Measurements from ENCODE around the gene FTH1. TPM values are rescaled to one million over a fixed set of nuclear protein-coding genes. Genes with fewer than 3 reads are reported as not detected.
A peak's percentile ranks its signal among the peaks of the same experiment; 100 is the strongest.

The FTH1 gene
- total and polyA plus RNA-seq, 4 donors, result 592 to 4,630 (median 2,175) TPM

DNA sequence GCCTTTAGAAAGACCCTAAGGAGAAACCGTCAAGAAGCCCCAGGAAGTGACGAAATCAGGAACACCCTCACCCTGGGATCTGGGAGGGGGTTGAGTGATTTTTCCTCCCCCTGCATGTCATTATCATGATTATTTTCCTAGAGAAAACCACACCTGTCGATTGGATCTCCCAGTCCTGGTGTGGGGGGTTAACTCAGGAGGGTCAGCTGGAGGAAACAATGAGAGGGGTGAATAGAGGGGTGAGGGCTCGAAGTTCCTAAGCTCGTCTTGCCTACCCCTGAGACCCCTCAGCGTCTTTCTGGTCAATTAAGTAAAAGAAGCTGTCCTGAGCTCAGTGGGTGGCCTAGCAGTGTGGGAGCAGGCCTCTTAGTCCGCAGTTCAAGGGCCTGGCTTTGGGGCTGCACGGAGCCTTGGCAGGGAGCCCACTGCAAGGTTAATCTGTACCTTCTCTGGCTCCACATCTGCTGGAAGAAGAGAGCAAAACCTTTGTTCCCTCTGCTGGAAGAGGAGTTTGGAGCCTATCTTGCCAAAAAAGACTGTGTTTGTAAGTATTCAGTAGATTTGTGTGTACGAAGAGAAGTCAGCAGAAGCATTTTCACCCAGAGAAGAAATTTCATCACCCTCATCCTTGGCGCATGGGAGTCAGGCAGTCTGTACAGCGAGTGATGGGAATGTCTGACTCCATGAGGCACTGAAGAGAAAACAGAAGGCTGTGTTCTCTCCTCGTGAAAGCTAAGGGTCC, 34.2 kb upstream of the FTH1 start:
- peaks cover 0 to 5% (median 3%) of the 10 kb centered on the region in 4 donors for H3K9me3 ChIP-seq (ENCODE audit: control insufficient read depth in 4 of 4, low read length in 3 of 4)
- no peaks in the 10 kb centered on the region for H3K27me3 ChIP-seq (ENCODE audit: control insufficient read depth in 4 of 4, insufficient read depth in 4 of 4, low read length in 3 of 4)
- no peak overlapping the region for H3K4me3 ChIP-seq (ENCODE audit: low read depth in 1 of 3, low read length in 3 of 3)
- H3K27ac ChIP-seq (ENCODE audit: low read depth in 1 of 2, low read length in 2 of 2), result peak overlapping the region; percentile 45 to 80
- DNase-seq (ENCODE audit: low spot score), result peak; percentile 64
- WGBS, result 31% methylated on average over 12 of the region's 12 CpGs
- H3K9ac ChIP-seq (ENCODE audit: low read depth in 1 of 2, low read length in 2 of 2), result peak overlapping the region; percentile 14 to 21
- peaks cover 10 to 34% (median 26%) of the 10 kb centered on the region in 4 donors for H3K4me1 ChIP-seq (ENCODE audit: control insufficient read depth in 4 of 4, insufficient read depth in 4 of 4, low read length in 3 of 4)
- peaks cover 0 to 11% (median 4%) of the 10 kb centered on the region in 4 donors for H3K36me3 ChIP-seq (ENCODE audit: control insufficient read depth in 4 of 4, insufficient read depth in 3 of 4, low read depth in 1 of 4, low read length in 3 of 4)
- TF ChIP-seq, protein P1, sequence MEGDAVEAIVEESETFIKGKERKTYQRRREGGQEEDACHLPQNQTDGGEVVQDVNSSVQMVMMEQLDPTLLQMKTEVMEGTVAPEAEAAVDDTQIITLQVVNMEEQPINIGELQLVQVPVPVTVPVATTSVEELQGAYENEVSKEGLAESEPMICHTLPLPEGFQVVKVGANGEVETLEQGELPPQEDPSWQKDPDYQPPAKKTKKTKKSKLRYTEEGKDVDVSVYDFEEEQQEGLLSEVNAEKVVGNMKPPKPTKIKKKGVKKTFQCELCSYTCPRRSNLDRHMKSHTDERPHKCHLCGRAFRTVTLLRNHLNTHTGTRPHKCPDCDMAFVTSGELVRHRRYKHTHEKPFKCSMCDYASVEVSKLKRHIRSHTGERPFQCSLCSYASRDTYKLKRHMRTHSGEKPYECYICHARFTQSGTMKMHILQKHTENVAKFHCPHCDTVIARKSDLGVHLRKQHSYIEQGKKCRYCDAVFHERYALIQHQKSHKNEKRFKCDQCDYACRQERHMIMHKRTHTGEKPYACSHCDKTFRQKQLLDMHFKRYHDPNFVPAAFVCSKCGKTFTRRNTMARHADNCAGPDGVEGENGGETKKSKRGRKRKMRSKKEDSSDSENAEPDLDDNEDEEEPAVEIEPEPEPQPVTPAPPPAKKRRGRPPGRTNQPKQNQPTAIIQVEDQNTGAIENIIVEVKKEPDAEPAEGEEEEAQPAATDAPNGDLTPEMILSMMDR (IDR thresholded peaks at IDR 0.05; ENCODE audit: low read depth, low read length, missing input control), result no peak
- TF ChIP-seq RAD21 (IDR thresholded peaks at IDR 0.05) (peak; percentile 65 to 79), NR2F2 (IDR thresholded peaks at IDR 0.05) (peak; percentile 30), YY1 (IDR thresholded peaks at IDR 0.05) (peak; percentile 72), SP1 (IDR thresholded peaks at IDR 0.05) (peak; percentile 89), FOXA1 (IDR thresholded peaks at IDR 0.05) (no peak), REST (IDR thresholded peaks at IDR 0.05) (peak; percentile 69), HNF4G (IDR thresholded peaks at IDR 0.05) (peak; percentile 73), EGR1 (IDR thresholded peaks at IDR 0.05; ENCODE audit: low read depth in 2 of 2) (no peak), TAF1 (conservative IDR thresholded peaks at IDR 0.05) (no peak), RXRA (IDR thresholded peaks at IDR 0.05) (peak; percentile 86 to 92), HNF4A (conservative IDR thresholded peaks at IDR 0.05) (peak; percentile 88 to 93), FOXA2 (IDR thresholded peaks at IDR 0.05) (no peak), GABPA (IDR thresholded peaks at IDR 0.05 in 1 of 2, conservative IDR thresholded peaks at IDR 0.05 in 1 of 2) (peak in 1 of 2 donors; percentile 34), JUND (IDR thresholded peaks at IDR 0.05) (peak; percentile 77 to 81)
- TF ChIP-seq, protein P2, sequence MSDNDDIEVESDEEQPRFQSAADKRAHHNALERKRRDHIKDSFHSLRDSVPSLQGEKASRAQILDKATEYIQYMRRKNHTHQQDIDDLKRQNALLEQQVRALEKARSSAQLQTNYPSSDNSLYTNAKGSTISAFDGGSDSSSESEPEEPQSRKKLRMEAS (IDR thresholded peaks at IDR 0.05), result peak; percentile 83
- TF ChIP-seq, protein P3, sequence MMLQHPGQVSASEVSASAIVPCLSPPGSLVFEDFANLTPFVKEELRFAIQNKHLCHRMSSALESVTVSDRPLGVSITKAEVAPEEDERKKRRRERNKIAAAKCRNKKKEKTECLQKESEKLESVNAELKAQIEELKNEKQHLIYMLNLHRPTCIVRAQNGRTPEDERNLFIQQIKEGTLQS (IDR thresholded peaks at IDR 0.05), result peak; percentile 81
- TF ChIP-seq, protein P4, sequence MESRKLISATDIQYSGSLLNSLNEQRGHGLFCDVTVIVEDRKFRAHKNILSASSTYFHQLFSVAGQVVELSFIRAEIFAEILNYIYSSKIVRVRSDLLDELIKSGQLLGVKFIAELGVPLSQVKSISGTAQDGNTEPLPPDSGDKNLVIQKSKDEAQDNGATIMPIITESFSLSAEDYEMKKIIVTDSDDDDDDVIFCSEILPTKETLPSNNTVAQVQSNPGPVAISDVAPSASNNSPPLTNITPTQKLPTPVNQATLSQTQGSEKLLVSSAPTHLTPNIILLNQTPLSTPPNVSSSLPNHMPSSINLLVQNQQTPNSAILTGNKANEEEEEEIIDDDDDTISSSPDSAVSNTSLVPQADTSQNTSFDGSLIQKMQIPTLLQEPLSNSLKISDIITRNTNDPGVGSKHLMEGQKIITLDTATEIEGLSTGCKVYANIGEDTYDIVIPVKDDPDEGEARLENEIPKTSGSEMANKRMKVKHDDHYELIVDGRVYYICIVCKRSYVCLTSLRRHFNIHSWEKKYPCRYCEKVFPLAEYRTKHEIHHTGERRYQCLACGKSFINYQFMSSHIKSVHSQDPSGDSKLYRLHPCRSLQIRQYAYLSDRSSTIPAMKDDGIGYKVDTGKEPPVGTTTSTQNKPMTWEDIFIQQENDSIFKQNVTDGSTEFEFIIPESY (IDR thresholded peaks at IDR 0.05), result peak; percentile 87
